Prostate gland (tissue), 2 donors: ENCODE results near the gene CATSPERZ.

Source experiments
- POLR2AphosphoS5 ChIP-seq: sonication (generic); formaldehyde crosslinking; IDR thresholded peaks from one replicate; pipeline ENCODE4 v1.6.1; 2017; ENCODE audit warnings: antibody characterized with exemption
- TF ChIP-seq, protein P1 (sequence below), 4 experiments: fragments of 200-600 bp in 2 of 4; fragments of 450-650 bp in 2 of 4; sonication (generic) in 2 of 4; IDR thresholded peaks; 1 replicate in 3 of 4; 2 replicates in 1 of 4; pipeline ENCODE4 v1.5.1; 2016 to 2019; ENCODE audit warnings: antibody characterized with exemption in 4 of 4, mild to moderate bottlenecking in 2 of 4, moderate library complexity in 2 of 4

- TF ChIP-seq POLR2AphosphoS5, result no peak
- TF ChIP-seq, protein P1, sequence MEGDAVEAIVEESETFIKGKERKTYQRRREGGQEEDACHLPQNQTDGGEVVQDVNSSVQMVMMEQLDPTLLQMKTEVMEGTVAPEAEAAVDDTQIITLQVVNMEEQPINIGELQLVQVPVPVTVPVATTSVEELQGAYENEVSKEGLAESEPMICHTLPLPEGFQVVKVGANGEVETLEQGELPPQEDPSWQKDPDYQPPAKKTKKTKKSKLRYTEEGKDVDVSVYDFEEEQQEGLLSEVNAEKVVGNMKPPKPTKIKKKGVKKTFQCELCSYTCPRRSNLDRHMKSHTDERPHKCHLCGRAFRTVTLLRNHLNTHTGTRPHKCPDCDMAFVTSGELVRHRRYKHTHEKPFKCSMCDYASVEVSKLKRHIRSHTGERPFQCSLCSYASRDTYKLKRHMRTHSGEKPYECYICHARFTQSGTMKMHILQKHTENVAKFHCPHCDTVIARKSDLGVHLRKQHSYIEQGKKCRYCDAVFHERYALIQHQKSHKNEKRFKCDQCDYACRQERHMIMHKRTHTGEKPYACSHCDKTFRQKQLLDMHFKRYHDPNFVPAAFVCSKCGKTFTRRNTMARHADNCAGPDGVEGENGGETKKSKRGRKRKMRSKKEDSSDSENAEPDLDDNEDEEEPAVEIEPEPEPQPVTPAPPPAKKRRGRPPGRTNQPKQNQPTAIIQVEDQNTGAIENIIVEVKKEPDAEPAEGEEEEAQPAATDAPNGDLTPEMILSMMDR (IDR thresholded peaks at IDR 0.05), result no peak
Measured at GRCh38 chr11:64313491-64314145, 13.5 kb downstream of the CATSPERZ start.
